ENCODE measurements around the gene RNF175.

DNA sequence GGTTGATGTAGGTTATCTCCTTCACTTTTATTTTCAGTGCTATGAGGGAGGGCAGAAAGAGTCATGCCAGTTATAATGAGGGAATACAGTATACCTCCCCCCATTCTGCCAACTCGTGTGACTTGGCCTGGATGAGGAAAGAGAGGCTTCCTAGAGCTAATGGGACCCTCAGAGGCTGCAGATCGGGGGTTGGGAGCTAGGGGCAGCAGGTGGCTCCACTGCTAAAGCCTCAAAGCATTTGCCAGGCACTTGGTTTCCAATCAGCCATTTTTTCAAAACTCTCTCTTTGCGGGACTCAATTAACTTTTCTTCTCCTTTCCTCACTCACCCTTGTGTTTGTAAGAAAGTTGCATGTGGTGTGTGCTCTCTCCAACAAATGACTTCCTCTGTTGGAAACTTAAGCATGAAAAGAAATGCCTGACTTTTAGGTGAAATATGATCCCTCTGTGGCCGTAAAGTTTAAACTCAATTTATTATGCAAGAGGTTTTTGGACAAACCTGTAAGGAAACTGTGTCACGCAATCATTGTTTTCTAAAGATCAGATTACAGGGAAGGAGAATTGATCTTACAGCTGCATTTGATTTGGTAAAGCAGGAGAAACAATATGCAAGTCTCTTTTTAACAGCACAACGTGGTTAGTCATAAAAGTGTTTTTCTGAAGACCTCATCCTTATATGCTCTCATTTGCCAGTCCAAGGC lies 22.0 kb upstream of the RNF175 start:
- TF ChIP-seq, protein P1, sequence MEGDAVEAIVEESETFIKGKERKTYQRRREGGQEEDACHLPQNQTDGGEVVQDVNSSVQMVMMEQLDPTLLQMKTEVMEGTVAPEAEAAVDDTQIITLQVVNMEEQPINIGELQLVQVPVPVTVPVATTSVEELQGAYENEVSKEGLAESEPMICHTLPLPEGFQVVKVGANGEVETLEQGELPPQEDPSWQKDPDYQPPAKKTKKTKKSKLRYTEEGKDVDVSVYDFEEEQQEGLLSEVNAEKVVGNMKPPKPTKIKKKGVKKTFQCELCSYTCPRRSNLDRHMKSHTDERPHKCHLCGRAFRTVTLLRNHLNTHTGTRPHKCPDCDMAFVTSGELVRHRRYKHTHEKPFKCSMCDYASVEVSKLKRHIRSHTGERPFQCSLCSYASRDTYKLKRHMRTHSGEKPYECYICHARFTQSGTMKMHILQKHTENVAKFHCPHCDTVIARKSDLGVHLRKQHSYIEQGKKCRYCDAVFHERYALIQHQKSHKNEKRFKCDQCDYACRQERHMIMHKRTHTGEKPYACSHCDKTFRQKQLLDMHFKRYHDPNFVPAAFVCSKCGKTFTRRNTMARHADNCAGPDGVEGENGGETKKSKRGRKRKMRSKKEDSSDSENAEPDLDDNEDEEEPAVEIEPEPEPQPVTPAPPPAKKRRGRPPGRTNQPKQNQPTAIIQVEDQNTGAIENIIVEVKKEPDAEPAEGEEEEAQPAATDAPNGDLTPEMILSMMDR (IDR thresholded peaks at IDR 0.05): no peak
- TF ChIP-seq POLR2A (IDR thresholded peaks at IDR 0.05): no peak
- TF ChIP-seq EP300 (IDR thresholded peaks at IDR 0.05): no peak
- no peak for TF ChIP-seq POLR2AphosphoS5 (IDR thresholded peaks at IDR 0.05)

Measured in sigmoid colon (tissue), 4 donors.